ENCODE data around the gene EPAS1. TPM values are rescaled to one million over a fixed set of nuclear protein-coding genes. Genes with fewer than 3 reads are reported as not detected.

EPAS1 gene
- total and polyA plus RNA-seq, 4 donors: 26.2 to 193 (median 61.1) TPM

DNA sequence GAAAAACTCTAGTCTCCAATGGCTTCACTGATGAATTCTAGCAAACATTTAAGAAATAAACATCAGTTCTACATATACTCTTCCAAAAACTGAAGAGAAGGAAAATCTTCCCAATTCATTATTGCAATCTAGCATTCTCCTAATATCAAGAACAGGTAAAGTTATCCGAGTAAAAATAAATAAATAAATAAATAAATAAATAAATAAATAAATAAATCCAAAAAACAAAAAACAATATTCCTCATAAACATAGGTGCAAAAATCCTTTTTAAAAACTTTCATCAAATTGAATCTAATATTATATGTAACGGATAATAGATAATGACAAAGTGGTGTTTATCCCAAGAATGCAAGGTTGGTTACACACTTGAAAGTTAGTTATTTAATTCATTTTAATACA lies 123.7 kb downstream of the EPAS1 start:
- no peaks in the 10 kb centered on the region for H3K27me3 ChIP-seq (ENCODE audit: control insufficient read depth in 4 of 4, insufficient read depth in 4 of 4, low read length in 3 of 4)
- H3K4me3 ChIP-seq (ENCODE audit: low read depth in 1 of 3, low read length in 3 of 3): no peak overlapping the region
- DNase-seq (ENCODE audit: low spot score): no peak
- TF ChIP-seq SP1 (IDR thresholded peaks at IDR 0.05) (no peak), NR2F2 (IDR thresholded peaks at IDR 0.05) (no peak), GABPA (IDR thresholded peaks at IDR 0.05 in 1 of 2, conservative IDR thresholded peaks at IDR 0.05 in 1 of 2) (no peak), RAD21 (IDR thresholded peaks at IDR 0.05) (no peak), HNF4G (IDR thresholded peaks at IDR 0.05) (no peak), RXRA (IDR thresholded peaks at IDR 0.05) (no peak), HNF4A (conservative IDR thresholded peaks at IDR 0.05) (no peak)
- TF ChIP-seq, protein P1, sequence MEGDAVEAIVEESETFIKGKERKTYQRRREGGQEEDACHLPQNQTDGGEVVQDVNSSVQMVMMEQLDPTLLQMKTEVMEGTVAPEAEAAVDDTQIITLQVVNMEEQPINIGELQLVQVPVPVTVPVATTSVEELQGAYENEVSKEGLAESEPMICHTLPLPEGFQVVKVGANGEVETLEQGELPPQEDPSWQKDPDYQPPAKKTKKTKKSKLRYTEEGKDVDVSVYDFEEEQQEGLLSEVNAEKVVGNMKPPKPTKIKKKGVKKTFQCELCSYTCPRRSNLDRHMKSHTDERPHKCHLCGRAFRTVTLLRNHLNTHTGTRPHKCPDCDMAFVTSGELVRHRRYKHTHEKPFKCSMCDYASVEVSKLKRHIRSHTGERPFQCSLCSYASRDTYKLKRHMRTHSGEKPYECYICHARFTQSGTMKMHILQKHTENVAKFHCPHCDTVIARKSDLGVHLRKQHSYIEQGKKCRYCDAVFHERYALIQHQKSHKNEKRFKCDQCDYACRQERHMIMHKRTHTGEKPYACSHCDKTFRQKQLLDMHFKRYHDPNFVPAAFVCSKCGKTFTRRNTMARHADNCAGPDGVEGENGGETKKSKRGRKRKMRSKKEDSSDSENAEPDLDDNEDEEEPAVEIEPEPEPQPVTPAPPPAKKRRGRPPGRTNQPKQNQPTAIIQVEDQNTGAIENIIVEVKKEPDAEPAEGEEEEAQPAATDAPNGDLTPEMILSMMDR (IDR thresholded peaks at IDR 0.05; ENCODE audit: low read depth, low read length, missing input control): no peak
- H3K9ac ChIP-seq (ENCODE audit: low read depth in 1 of 2, low read length in 2 of 2): no peak overlapping the region
- H3K27ac ChIP-seq (ENCODE audit: low read depth in 1 of 2, low read length in 2 of 2): no peak overlapping the region
- no peaks in the 10 kb centered on the region for H3K36me3 ChIP-seq (ENCODE audit: control insufficient read depth in 4 of 4, insufficient read depth in 3 of 4, low read depth in 1 of 4, low read length in 3 of 4)
- 96% methylated on average over 2 of the region's 2 CpGs for WGBS
- H3K4me1 ChIP-seq (ENCODE audit: control insufficient read depth in 4 of 4, insufficient read depth in 4 of 4, low read length in 3 of 4): no peaks in the 10 kb centered on the region
- peaks cover 0 to 10% (median 2%) of the 10 kb centered on the region in 4 donors for H3K9me3 ChIP-seq (ENCODE audit: control insufficient read depth in 4 of 4, low read length in 3 of 4)

DNA sequence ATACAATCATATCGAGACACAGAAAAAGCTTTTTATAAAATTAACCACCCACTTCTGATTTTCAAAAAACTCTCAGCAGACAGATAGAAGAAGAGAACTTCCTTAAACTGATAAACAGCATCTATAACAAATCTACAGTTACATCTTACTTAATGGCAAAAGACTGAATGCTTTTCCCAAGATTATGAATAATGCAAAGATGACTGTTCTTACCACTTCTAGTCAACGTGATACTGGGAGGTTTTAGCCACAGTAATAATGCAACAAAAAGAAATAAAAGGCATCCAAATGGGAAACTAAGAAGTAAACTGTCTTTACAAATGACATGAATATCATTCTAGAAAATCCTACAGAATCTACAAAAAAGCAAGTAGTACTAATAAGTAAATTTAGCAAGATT lies 124.2 kb downstream of the EPAS1 start:
- Histone ChIP-seq H3K27me3 (ENCODE audit: control insufficient read depth in 4 of 4, insufficient read depth in 4 of 4, low read length in 3 of 4) (no peaks in the 10 kb centered on the region), H3K27ac (ENCODE audit: low read depth in 1 of 2, low read length in 2 of 2) (no peak overlapping the region), H3K4me3 (ENCODE audit: low read depth in 1 of 3, low read length in 3 of 3) (no peak overlapping the region), H3K4me1 (ENCODE audit: control insufficient read depth in 4 of 4, insufficient read depth in 4 of 4, low read length in 3 of 4) (no peaks in the 10 kb centered on the region), H3K9ac (ENCODE audit: low read depth in 1 of 2, low read length in 2 of 2) (no peak overlapping the region), H3K9me3 (ENCODE audit: control insufficient read depth in 4 of 4, low read length in 3 of 4) (peaks cover 0 to 10% (median 1%) of the 10 kb centered on the region in 4 donors), H3K36me3 (ENCODE audit: control insufficient read depth in 4 of 4, insufficient read depth in 3 of 4, low read depth in 1 of 4, low read length in 3 of 4) (no peaks in the 10 kb centered on the region)
- 70% methylated on average over 2 of the region's 2 CpGs for WGBS
- no peak for TF ChIP-seq JUND (IDR thresholded peaks at IDR 0.05)
- TF ChIP-seq NR2F2 (IDR thresholded peaks at IDR 0.05): no peak
- no peak for TF ChIP-seq YY1 (IDR thresholded peaks at IDR 0.05)
- TF ChIP-seq REST (IDR thresholded peaks at IDR 0.05): no peak
- no peak for TF ChIP-seq GABPA (IDR thresholded peaks at IDR 0.05 in 1 of 2, conservative IDR thresholded peaks at IDR 0.05 in 1 of 2)
- no peak for TF ChIP-seq SP1 (IDR thresholded peaks at IDR 0.05)
- no peak for TF ChIP-seq RXRA (IDR thresholded peaks at IDR 0.05)
- TF ChIP-seq HNF4G (IDR thresholded peaks at IDR 0.05): no peak
- TF ChIP-seq, protein P2, sequence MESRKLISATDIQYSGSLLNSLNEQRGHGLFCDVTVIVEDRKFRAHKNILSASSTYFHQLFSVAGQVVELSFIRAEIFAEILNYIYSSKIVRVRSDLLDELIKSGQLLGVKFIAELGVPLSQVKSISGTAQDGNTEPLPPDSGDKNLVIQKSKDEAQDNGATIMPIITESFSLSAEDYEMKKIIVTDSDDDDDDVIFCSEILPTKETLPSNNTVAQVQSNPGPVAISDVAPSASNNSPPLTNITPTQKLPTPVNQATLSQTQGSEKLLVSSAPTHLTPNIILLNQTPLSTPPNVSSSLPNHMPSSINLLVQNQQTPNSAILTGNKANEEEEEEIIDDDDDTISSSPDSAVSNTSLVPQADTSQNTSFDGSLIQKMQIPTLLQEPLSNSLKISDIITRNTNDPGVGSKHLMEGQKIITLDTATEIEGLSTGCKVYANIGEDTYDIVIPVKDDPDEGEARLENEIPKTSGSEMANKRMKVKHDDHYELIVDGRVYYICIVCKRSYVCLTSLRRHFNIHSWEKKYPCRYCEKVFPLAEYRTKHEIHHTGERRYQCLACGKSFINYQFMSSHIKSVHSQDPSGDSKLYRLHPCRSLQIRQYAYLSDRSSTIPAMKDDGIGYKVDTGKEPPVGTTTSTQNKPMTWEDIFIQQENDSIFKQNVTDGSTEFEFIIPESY (IDR thresholded peaks at IDR 0.05): no peak
- TF ChIP-seq, protein P3, sequence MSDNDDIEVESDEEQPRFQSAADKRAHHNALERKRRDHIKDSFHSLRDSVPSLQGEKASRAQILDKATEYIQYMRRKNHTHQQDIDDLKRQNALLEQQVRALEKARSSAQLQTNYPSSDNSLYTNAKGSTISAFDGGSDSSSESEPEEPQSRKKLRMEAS (IDR thresholded peaks at IDR 0.05): no peak
- TF ChIP-seq EGR1 (IDR thresholded peaks at IDR 0.05; ENCODE audit: low read depth in 2 of 2): no peak
- TF ChIP-seq, protein P1 (IDR thresholded peaks at IDR 0.05; ENCODE audit: low read depth, low read length, missing input control): no peak
- TF ChIP-seq, protein P4, sequence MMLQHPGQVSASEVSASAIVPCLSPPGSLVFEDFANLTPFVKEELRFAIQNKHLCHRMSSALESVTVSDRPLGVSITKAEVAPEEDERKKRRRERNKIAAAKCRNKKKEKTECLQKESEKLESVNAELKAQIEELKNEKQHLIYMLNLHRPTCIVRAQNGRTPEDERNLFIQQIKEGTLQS (IDR thresholded peaks at IDR 0.05): no peak
- no peak for DNase-seq (ENCODE audit: low spot score)

Measured in liver (tissue), 9 donors.